CD1c-positive myeloid dendritic cell (primary cell): Measurements from ENCODE around the gene WDR64.
"Not testable (repeated sequence)": the region's sequence is repeated elsewhere in the genome, so short reads cannot be mapped to it uniquely, and the experiment has no call there.

ENCODE experiments used
- DNase-seq: peaks from one replicate; pipeline ENCODE4 v3.0.0-alpha.2; 2016; ENCODE audit errors: extremely low spot score

Gene WDR64

GRCh38 chr1:241654641-241655040, 2.6 kb downstream of the WDR64 start:
- DNase-seq, result no peak

- DNase-seq, result no peak
These were observed 6.2 kb downstream of the WDR64 start for GRCh38 chr1:241658081-241658793.

- not testable (repeated sequence) for DNase-seq
These were observed 6.9 kb downstream of the WDR64 start for GRCh38 chr1:241659016-241659415.

GRCh38 chr1:241660424-241660972, 8.4 kb downstream of the WDR64 start:
- no peak for DNase-seq

GRCh38 chr1:241666419-241666818, 14.3 kb downstream of the WDR64 start:
- DNase-seq, result no peak

GRCh38 chr1:241672301-241672700, 20.2 kb downstream of the WDR64 start:
- no peak for DNase-seq

- DNase-seq, result no peak
These were observed 22.8 kb downstream of the WDR64 start for GRCh38 chr1:241674805-241675384.

- no peak for DNase-seq
These were observed 23.9 kb downstream of the WDR64 start for GRCh38 chr1:241675983-241676382.

- DNase-seq, result peak; percentile 4
These were observed 25.1 kb downstream of the WDR64 start for GRCh38 chr1:241677201-241677600.

GRCh38 chr1:241678536-241678935, 26.5 kb downstream of the WDR64 start:
- DNase-seq, result no peak

GRCh38 chr1:241679404-241679803, 27.3 kb downstream of the WDR64 start:
- no peak for DNase-seq

- no peak for DNase-seq
These were observed 27.9 kb downstream of the WDR64 start for GRCh38 chr1:241679961-241680360.

GRCh38 chr1:241681861-241682448, 29.9 kb downstream of the WDR64 start:
- DNase-seq, result not testable (repeated sequence)

GRCh38 chr1:241682921-241683320, 30.8 kb downstream of the WDR64 start:
- no peak for DNase-seq

- DNase-seq, result no peak
These were observed 32.0 kb downstream of the WDR64 start for GRCh38 chr1:241684108-241684507.

GRCh38 chr1:241688940-241689368, 36.9 kb downstream of the WDR64 start:
- no peak for DNase-seq

- no peak for DNase-seq
These were observed 43.4 kb downstream of the WDR64 start for GRCh38 chr1:241695246-241696171.

- DNase-seq, result no peak
These were observed 44.2 kb downstream of the WDR64 start for GRCh38 chr1:241696172-241696814.

GRCh38 chr1:241696815-241697639, 44.9 kb downstream of the WDR64 start:
- no peak for DNase-seq

- no peak for DNase-seq
These were observed 45.5 kb downstream of the WDR64 start for GRCh38 chr1:241697640-241698018.
